Panc1 (cell line): Measurements from ENCODE around the gene VWA5B1.

Experiments used
- CTCF ChIP-seq: fragments of 450-650 bp; IDR thresholded peaks from 2 replicates; pipeline ENCODE4 v1.5.1; 2017; ENCODE audit warnings: mild to moderate bottlenecking
- POLR2AphosphoS5 ChIP-seq: IDR thresholded peaks from 2 replicates; pipeline ENCODE4 v1.6.1; 2012; ENCODE audit warnings: mild to moderate bottlenecking, low read depth, low read length, moderate library complexity
- REST ChIP-seq, 2 experiments: IDR thresholded peaks; 2 replicates each; pipeline ENCODE4 v1.6.1; 2011 to 2012; ENCODE audit warnings: low read depth in 2 of 2, control low read depth in 1 of 2, low read length in 1 of 2, mild to moderate bottlenecking in 1 of 2, moderate library complexity in 1 of 2; ENCODE audit not compliant: insufficient read depth in 1 of 2
- SIN3A ChIP-seq: IDR thresholded peaks from 2 replicates; pipeline ENCODE4 v1.6.1; 2012; ENCODE audit warnings: low read depth, mild to moderate bottlenecking, low read length, moderate library complexity, borderline replicate concordance; ENCODE audit not compliant: insufficient read depth
- TCF7L2 ChIP-seq: IDR thresholded peaks from 2 replicates; pipeline ENCODE4 v1.6.1; 2011; ENCODE audit warnings: mild to moderate bottlenecking, low read depth, low read length, inconsistent platforms

- TF ChIP-seq CTCF (no peak), REST (IDR thresholded peaks at IDR 0.05; ENCODE audit: insufficient read depth in 1 of 2, low read depth in 2 of 2, low read length in 1 of 2) (no peak), POLR2AphosphoS5 (no peak), SIN3A (no peak), TCF7L2 (no peak)
Observed at GRCh38 chr1:20379075-20379474, 88.4 kb downstream of the VWA5B1 start.
